Inflammatory macrophage (primary cell): ENCODE measurements around the gene CCDC192.
A peak's percentile ranks its signal among the peaks of the same experiment; 100 is the strongest.

Experiments used
- DNase-seq, 2 donors: peaks; one replicate each; pipeline ENCODE4 v3.0.0-alpha.2; 2020 to 2022

The CCDC192 gene

GRCh38 chr5:127928053-127928452 is 224.9 kb downstream of the CCDC192 start:
- no peak for DNase-seq

DNA sequence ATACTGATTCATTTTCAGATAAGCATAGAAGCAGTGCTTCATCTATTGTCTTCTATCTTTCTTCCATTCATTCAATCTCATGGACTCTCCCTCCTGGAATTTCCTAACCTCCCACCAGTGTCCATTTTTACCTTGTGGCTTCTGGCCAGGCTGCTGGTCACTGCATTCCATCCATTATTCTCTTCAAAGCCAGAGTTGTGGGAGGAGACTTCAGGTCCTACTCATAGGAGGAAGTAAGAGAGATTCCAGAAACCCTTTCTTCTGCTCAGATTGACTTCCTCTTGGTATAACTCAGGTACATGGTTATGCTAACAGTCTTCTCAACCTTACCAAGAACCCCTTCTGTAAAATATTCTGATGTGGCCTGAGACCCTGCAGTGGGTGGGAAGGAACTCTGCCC is 227.1 kb downstream of the CCDC192 start:
- DNase-seq = no peak

DNA sequence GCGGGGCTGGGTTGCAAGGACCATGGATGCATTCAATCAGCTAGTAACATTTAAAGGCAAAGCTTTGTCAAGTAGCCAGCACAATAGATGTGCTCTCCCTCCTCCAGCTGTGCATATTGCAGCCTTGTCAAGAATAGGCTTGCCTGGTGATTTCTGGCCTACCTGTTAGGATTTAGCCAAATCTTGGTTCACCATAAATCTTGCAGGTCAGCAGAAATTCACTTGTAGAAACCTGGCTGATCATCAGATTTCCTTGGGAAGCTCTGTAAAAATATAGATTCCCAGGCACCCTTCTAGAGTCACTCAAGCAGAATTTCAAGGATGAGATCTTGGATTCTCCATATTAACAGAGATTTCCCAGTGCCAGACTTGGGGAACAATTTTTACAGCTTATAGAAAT is 228.2 kb downstream of the CCDC192 start:
- DNase-seq = no peak

GRCh38 chr5:127933348-127933747 is 230.2 kb downstream of the CCDC192 start:
- no peak for DNase-seq

DNA sequence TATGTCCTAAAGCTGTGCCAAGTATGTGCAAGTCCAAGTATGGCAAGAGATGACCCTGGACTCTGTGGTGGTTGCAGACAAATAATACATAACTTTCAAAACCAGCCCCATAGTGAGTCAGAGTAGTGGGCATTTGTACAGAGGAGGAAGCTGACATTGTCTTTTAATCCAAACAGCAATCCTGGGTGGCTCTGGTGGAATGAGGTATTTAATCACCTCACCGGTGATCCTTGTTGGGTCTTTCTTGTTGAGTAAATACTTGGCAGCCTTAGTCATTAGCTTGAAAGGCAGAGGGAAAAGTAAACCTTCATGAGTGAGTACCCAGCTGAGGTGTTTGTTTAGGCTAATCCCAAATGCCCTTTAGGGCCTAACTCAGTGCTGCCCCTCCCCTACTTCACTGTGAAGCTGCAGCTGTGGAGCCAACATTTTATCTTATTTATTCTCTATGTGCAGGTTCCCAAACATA is 231.6 kb downstream of the CCDC192 start:
- DNase-seq = peak in 1 of 2 donors; percentile 2

GRCh38 chr5:127935398-127935797 is 232.2 kb downstream of the CCDC192 start:
- no peak for DNase-seq

GRCh38 chr5:127936439-127936972 is 233.3 kb downstream of the CCDC192 start:
- no peak for DNase-seq

DNA sequence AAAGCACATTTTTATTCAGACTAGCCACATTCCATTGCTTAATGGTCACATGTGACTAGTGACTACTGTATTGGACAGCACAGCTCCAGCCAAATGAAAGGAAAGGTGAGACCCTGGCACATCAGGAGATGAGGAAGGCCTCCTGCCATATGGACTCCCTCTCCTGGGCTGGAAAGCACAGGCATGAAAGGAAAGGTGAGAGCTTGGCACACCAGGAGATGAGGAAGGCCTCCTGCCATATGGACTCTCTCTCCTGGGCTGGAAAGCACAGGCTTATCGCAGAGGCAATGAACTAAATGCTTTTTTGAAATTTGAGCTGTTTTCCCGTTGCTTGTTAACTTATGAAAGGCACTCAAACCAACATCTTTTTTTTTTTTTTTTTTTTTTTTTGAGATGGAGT is 235.6 kb downstream of the CCDC192 start:
- DNase-seq = no peak

DNA sequence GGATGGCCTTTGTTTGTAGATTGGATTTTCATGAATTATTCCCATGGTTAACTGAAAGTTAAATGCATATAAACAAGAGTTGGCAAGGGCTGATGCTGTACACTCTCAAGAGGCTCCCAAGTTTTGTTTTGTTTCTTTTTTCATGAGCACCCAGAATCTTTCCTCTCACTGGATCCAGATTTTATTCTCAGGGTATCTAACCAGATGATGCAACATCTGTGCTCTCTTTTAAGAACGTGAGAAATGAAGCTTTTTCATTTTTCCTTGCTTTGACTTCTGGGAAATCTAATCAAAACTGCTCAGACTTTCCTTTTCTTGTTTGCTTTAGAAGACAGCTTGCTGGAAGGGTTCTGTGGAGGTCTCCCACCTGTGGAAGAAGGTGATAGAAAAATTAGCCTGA is 237.7 kb downstream of the CCDC192 start:
- no peak for DNase-seq

GRCh38 chr5:127941646-127942045 is 238.5 kb downstream of the CCDC192 start:
- DNase-seq = no peak

DNA sequence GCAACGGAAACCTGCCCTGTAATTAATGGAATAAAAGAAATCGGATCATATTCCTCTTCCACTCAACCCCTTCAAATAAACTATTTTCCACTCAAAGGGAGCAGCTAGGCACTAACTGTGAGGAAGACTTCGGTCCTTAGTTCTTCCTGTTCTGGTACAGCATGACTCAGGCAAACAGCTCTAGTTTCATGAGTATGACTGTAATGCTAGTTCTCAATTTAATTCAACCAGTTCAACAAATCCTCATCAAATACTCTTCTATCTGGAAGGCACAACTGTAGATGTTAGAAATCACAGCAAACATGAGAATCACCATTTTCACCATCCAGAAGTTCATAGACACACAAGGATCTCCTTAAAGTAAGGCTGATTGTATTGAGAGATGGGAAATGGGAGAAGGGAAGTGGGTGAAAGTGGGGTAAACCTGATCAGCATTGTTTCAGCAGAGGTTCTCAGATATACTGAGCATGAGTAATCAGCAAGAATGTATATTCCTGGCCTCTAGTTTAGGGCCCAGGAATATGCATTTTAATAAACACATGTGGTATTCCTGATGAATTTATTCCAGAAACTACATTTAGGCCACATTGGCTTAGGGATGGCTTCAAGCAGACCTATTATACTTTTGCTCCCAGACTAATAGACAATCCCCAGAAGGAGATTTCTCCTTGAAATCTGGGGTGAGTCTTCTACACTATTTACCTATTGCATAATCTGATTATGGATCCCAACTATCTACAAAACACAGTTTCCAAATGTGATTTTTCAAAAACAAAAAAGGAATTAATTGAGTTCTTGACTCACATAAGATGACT is 239.3 kb downstream of the CCDC192 start:
- DNase-seq = no peak

GRCh38 chr5:127943061-127943371 is 239.8 kb downstream of the CCDC192 start:
- no peak for DNase-seq

- DNase-seq = no peak
These were observed 240.9 kb downstream of the CCDC192 start for GRCh38 chr5:127944125-127944524.

- DNase-seq = no peak
These were observed 244.8 kb downstream of the CCDC192 start for GRCh38 chr5:127947941-127948340.

DNA sequence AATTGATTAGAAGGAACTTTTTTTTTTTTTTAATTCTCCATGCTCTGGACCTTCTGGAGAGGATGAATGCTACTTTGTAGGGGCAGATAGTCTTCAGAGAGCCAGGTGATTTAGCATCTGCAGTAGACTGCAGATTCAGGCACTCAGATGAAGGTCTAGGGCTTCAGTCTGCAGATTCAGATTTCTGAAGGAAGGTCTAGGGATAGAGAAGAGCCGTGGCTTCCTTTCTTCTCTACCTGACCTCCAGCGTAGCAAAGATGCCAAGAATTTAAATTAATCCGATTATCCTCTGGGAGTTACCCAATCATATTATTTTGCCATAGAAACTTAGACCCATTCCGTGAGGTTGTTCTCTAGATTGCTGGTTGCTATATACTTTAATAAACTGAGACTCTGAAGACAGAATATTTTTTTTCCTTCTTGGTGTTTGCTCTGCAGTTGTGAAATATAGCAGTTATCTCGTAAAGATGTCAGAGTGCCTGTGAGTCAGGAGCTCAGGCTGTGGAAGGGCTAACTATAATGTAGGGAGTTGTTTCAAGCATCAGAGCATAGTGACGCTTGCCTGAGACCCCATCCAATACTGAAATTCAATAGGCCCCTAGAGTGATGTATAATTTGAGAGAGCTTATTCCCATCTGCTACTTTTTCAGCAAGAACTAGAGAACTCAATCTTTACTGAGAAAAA is 247.7 kb downstream of the CCDC192 start:
- no peak for DNase-seq

GRCh38 chr5:127951791-127952190 is 248.6 kb downstream of the CCDC192 start:
- DNase-seq = no peak

DNA sequence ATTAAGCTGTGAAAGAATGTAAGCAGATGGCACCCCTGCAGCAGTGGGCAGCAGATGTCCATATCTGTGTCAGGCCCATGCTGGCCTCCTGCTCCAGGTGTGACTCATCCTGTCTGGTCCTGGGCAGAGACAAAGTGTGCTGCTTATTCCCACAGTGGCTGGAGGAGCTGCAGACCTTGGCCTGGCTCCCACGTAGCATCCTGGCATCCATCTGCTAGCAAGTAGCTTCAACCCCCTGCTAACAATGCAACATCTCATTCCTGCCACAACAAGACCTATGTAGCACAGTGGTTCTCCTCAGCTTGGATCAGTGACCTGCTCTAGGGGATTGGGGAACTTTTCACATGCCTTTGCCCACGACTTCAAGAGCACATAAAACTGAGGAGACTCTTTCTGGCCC is 254.0 kb downstream of the CCDC192 start:
- no peak for DNase-seq

- DNase-seq = no peak
These were observed 254.6 kb downstream of the CCDC192 start for GRCh38 chr5:127957701-127958239.

GRCh38 chr5:127958421-127959011 is 255.3 kb downstream of the CCDC192 start:
- no peak for DNase-seq

DNA sequence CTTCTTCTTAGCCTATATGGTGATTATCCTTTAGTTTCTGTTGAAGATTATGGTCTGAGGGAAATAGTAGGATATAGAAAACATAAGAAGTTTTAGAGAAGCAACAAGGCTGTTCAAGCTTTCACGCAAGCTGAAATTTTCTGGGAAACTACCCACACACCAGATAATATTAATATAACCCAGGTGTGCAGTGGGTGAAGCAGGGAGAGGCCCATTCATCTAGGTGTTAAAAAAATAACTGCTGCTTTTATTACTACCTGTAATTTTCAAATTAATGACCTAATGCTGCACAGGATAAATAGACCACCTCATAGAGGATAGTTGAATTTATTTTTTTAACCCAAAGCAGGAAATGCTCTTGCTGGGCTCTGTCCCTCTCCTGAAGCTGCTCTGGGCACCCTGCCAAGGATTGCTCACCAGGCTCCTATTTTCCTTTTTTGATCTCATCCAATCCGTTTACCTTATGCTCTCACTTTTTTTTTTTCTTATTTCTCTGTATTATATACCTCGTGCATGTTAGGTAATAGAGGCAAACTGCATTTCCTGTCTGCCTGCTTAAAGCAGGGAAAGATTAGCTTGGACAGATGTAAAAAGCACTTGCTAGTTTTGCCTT is 256.1 kb downstream of the CCDC192 start:
- no peak for DNase-seq

GRCh38 chr5:127960270-127960691 is 257.1 kb downstream of the CCDC192 start:
- DNase-seq = no peak

DNA sequence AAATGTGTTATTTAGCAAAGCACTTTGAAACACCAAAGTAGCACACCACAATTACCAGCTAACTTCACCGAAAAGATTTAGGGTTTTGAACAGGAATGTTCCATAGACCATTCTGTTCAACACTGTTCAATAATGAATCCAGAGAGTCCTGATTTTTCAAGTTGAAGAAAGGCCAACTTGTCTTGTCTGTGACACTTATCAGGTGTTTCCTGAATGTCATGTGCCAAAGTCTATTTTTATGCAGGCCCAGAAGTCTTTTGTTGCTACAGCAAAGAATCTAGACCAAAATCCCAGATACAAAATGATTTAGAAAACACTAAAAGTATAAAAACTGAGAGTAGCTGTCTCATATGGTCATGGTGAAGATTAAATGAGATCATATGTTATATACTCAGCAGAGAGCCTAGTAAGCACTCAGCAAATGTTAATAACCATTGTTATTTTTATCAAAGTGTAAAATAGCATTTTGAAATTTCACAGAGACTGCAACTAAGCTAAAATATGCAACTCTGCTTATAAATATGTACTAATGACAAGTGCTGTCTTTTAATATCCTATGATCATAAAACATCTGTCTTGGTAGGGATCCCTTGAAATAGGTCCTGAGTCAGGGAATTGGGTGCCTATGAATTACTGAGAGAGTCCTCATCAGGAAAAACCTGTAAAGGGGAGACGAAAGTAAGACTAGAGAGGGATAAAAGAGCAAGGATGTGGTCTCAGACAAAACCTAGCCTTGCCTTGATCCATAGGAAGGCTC is 258.0 kb downstream of the CCDC192 start:
- no peak for DNase-seq
